Activated CD4-positive, CD25-positive, alpha-beta regulatory T cell (primary cell): ENCODE results near the gene ELSPBP1.
"Not testable (repeated sequence)": the region's sequence is repeated elsewhere in the genome, so short reads cannot be mapped to it uniquely, and the experiment has no call there.

Experiments
- DNase-seq, 4 experiments: peaks; one replicate each; lab custom pipeline; 2025; lab: John Stamatoyannopoulos, UW

ELSPBP1 gene

DNA sequence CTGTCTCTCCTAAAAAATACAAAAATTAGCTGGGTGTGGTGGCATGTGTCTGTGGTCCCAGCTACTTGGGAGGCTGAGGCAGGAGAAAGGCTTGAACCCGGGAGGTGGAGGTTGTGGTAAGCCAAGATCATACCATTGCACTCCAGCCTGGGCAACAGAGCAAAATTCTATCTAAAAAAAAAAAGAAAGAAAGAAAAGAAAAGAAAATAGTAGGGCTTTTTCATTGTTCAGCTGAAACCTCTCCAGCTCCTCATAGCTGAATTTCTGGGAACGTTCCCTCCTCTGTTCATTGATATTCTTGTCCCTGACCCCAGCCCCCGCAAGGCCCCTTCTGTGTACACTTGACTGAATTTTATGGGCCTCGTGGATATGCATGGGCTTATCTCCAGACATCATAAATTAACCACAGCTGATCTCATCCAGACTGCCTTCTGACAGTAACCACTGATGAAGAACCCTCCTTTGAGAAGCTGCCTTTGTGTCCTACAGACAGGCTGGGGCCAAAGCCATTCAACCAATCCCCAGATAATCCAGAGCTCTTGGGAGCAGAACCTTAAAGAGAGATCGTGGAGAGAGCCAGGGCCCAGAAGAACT, at the start of gene ELSPBP1:
ELSPBP1 (plus strand) TSS at position 424 of the 594 bp plus-strand sequence. CDS start 14,036 bp downstream, outside the sequence.
- no peak for DNase-seq

DNA sequence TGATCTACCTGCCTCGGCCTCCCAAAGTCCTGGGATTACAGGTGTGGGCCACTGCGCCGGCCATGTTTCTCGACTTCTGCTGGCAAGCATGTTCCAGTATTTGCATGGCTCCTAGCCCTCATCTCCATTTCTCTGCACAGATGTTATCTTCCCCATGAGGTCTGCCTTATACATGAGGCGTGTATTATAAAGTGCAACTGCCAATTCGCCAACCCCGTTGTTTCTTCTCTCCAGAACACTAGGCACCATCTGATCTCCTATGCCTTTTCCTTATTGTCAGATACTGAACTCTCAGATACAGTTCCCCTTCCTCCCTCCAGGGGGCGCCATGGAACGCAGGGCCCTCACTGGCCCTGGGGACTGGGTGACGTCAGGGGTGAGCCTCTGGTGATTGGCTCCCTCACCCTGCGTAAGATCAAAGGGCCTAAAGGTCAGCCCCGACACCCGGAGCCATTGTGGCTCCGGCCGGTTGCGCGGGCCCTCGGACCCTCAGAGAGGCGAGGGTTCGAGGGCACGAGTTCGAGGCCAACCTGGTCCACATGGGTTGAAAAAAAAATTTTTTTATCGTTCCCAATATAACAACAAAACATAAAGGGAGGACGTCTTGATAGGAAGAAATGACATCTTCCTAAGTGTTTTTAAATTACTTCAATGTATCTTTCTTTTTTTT, 44.4 kb upstream of the ELSPBP1 start:
- DNase-seq: not testable (repeated sequence)

DNA sequence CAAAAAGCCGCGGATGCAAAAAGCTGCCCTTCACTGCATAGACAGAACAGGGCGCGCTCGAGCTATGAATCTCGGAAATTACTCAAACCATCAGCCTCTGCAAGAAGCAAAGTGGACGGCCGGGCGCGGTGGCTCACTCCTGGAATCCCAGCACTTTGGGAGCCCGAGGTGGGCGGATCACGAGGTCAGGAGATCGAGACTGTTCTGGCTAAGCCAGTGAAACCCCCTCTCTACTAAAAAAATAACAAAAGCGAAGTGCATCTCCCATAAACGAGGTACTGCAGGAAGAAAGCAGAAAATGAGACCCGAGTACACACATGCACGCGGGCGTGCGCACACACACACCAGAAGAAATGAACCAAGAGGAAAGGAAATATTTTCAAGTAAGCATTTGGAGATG, 42.3 kb upstream of the ELSPBP1 start:
- not testable (repeated sequence) for DNase-seq

DNA sequence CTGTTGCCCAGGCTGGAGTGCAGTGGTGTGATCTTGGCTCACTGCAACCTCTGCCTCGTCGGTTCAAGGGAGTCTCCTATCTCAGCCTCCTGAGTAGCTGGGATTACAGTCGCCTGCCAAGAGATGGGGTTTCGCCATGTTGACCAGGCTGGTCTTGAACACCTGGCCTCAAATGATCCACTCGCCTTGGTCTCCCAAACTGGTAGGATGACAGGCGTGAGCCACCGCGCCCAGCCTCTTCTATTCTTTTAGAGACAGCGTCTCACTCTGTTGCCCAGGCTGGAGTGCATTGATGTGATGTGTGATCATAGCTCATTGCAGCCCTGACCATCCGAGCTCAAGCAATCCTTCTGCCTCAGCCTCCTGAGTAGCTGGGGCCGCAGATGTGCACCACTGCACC, 38.5 kb upstream of the ELSPBP1 start:
- not testable (repeated sequence) for DNase-seq

DNA sequence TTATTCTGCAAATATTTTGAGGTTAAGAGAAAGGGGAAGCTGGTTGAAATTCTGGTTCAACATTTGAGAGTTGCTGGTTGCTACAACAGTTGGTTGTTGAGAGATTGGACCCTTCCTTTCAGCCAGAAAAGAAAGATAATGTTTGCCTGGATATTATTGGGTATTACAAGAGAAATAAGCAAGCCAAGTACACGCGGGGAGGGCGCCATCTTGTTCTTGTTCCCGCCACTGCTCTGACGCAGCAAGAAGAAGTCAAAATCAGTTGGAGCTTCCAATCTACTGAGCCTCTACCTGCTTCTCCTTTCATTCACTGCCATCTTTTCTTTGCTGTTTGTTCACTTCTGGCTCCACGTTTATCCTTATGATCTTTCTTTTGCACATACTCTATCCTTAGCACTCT, 20.9 kb upstream of the ELSPBP1 start:
- no peak for DNase-seq

DNA sequence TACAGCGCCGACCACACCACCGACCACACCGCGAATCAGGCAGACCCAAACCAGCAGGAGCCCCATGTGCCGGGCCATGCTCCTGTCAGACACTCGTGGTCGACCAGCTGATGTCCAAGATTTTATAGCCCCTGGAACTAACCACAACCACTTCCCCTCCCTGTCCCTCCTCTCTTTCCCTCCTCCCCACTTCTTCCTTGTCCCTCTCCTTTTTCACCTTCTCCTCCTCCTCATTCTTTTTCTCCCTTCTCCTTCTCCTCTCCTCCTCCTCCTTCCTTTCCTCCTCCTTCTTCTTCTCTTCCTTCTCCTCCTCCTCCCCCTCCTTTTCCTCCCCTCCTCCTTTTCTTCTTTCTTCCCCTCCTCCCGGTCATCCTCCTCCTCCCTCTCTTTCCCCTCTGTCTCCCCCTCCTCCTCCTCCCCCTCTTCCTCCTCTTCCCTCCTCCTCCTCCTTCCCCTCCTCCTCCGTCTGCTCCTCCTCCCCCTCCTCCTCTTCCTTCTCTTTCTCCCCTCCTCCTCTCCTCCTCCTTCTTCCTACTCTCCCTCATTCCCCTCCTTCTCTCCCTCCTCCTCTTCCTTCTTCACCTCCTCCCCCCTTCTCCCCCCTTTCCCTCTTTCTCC, 3.1 kb upstream of the ELSPBP1 start:
- no peak for DNase-seq

DNA sequence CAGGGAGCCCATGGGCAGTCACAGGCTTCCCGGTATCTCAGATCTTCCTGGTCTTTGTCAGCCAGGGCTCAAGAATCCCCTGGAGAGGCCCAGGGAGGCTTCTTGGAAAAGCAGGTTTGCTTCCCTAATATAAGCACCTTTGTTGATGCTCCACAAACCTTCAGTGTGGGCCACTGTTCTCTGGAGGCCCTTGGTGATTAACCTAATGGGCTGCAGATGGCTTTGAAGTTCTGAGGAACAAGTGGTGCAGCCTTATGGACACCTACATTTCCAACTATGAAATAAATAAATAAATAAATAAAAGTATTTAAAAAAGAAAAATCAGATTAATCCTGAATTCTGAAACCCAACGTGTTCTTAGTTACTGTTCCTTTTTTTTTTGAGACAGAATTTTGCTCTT, 2.4 kb upstream of the ELSPBP1 start, which contains the start of gene BSPH1:
BSPH1 (minus strand) TSS at position 101 of the 400 bp plus-strand sequence; CDS start at position 12, 89 bp downstream.
- no peak for DNase-seq

DNA sequence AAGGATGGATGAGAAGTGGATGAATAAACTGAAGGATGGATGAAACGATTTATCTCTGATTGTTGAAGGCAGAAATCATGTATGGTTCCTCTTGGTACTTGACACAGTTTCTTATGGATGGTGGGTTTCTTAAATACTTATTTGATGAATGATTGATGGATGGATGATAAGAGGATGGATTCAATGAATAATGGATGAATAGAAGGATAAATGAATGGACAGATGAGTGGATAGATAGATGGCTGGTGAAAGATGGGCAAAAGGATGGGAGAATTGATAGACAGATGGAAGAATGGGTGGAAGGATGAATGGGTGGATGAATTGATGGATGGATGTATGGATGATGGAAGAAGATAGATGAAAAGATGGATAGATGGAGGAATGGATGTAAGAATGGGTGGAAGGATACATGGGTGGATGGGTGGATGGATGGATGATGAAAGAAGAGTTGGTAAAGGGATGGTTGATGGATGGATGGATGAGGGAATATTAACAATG, 1.8 kb downstream of the ELSPBP1 start:
- no peak for DNase-seq

DNA sequence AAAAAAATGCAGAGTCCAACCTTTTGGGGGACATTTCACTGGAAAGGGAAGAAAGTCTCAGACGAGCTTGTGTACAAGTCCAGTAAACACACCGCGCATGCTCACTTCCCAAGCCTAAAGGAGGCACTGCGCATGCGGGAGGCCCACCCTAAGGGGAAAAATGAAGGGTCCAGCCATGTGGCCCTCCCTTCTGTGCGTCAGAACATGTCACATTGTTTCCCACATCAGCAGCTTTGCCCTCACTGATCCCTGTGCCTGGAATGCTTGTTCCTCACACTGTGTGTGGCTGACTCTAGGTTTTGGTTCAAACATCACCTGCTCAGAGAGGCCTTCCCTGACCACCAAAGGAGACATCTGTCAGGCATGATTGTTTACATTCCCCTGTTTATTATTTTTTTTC, 4.4 kb downstream of the ELSPBP1 start:
- no peak for DNase-seq

DNA sequence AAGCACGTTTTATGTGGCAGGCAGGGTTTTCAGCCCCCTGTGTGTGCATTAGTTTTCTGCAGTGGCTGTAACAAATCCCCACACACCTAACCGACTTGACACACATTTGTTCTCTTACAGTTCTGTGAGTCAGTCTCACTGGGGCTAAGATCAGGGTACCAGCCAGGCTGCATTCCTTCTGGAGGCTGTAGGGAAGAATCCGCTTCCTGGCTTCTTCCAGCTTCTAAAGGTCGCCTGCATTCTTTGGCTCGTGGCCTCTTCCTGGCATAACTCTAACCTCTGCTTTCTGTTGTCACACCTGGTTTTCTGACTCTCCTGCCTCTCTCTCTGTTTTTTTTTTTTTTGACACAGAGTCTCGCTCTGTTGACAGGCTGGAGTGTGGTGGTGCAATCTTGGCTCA, 6.4 kb downstream of the ELSPBP1 start:
- DNase-seq: no peak

DNA sequence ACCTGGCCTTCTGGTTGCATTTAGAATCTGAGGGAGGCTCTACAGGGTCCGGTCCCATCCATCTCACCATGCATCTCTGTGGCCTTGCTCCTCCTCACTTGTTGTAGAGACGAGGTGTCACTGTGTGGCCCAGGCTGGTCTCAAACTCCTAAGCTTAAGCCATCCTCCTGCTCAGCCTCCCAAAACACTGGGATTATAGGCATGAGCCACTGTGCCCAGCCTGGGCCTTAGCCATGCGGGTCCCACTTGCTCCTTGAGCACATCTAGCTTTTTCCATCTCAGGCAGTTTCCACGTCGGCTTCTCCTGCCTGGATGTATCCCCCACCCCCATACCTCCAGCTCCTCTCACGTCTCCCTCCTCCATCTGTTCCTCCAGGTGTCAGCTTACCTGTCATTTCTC, 9.8 kb downstream of the ELSPBP1 start:
- no peak for DNase-seq

DNA sequence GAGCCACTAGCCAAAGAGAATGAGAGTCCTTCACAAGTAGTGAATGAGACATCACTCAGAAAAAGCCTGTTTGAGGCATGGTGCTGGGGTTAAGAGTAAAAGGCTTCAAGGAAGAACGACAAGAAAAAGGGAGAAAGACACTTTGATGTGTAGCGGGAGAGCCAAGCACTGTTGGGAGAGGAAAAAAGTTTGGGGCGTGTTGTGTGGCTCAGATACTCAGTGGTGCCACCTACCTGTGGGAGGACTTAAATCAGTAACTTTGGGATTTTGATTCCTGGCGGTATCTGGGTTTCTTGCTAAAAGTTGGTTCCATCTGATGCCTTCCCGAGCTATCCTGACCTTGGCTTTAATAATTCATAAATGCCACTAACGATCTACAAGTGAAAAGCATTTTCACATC, 12.3 kb downstream of the ELSPBP1 start:
- peak in 1 of 4 experiments; percentile 2 for DNase-seq

DNA sequence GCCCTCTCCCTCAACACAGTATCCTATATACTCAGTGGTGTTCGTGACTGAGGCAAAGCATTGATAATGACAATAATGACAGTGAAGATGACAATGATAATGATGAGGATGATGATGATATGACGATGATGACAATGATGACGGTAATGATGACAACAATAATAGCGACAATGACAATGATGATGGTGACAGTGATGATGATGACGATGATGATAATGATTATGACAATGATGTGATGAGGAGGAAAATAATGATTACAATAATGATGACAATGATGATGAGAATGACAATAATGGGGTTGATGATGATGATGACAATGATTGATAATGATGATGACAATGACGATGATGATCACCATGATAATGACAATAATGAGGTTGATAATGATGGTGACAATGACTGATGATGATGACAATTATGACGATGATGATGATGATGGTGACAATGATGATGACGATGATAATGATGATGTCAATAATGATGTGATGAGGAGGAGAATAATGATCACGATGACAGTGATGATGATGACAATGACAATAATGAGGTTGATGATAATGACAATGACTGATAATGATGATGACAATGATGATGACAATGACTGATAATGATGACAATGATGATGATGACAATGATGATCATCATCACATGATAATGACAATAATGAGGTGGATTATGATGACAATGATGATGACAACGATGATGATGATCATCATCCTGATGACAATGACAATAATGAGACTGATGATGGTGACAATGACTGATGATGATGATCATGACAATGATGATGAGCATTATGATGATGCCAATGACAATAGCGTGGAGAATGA, 16.7 kb downstream of the ELSPBP1 start:
- no peak for DNase-seq

DNA sequence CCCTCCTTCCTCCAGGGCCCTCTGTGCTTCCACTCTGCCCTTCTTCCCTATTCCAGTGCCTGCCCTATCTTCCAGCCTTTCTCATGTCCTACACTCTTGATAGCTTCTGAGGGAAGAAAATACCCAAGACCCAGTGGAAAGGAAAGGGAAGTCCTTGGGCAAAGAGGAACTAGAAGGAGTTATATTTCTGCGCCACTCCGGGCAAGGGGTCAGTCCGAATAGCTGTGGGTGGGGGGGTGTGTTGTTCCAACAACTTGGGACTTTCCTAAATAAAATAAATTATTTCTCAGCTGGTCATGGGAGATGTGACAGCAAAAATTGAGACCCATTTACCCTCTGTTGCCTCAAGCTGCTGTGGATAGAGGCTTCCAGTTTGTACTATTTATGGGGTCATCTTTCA, 26.3 kb downstream of the ELSPBP1 start:
- DNase-seq: no peak

DNA sequence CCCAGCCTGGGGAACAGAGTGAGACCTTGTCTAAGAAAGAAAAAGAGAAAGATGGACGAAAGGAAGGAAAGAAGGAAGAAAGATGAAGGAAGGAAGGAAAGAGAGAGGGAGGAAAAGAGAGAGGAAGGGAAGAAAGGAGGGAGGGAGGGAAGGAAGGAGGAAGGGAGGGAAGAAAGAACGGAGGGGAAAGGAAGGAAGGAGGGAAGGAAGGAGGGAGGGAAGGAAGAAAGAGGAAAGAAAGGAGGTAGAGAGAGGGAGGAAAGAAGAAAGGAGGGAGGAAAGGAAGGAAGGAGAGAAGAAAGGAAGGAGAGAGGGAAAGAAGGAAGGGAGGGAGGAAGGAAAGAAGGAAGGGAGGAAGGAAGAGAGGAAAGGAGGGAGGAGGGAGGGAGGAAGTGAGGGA, 28.6 kb downstream of the ELSPBP1 start:
- no peak for DNase-seq

DNA sequence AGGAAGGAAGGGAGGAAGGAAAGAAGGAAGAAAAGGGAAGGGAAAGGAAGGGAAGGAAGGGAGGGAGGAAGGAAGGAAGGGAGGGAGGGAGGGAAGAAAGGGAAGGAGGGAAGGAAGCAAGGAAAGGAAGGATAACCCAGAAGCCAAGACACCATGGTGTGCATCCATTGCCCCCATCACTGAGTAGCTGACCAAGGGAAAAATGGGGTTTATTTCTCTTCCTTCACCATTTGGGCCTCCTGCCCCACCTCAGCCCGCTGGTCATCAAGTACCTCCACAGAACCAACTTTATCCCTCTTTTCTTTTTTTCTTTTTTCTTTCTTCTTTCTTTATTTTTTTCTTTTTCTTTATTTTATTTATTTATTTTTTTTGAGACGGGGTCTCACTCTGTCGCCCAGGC, 29.1 kb downstream of the ELSPBP1 start:
- DNase-seq: no peak

DNA sequence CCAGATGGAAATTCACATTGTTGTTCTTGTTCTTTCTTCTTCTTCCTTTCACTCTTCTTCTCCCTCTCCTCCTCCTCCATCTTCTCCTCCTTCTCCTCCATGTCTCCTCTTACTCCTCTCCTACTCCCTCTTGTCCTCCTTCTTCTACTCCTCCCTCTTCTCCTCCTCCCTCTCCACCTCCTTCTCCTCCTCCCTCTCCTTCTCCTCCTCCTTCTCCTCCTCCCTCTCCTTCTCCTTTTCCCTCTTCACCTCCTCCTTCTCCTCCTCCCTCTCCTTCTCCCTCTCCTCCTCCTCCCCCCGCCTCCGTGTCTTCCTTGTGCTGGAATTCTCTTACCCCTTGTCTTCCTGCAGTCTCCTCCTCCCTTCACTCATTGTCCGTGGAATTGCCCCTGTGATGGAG, 31.0 kb downstream of the ELSPBP1 start:
- DNase-seq: no peak

DNA sequence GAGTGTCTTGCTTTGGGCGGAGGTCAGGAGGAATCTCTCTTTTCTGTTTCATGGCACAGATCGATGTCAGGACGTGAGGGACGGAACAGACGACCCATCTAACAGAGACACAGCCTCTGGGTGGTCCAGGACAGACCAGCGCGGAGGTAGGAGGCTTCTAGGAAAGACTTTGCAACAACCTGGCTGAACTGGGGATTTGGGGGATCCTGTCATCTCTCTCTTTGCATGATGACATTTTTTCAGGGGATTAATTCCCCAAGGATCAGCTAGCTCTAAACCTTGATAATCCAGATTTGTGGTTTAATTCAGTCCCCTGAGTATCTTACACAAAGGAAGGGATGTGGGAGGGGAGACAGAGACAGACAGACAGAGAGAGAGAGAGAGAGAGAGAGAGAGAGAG, 35.0 kb downstream of the ELSPBP1 start:
- DNase-seq: no peak

DNA sequence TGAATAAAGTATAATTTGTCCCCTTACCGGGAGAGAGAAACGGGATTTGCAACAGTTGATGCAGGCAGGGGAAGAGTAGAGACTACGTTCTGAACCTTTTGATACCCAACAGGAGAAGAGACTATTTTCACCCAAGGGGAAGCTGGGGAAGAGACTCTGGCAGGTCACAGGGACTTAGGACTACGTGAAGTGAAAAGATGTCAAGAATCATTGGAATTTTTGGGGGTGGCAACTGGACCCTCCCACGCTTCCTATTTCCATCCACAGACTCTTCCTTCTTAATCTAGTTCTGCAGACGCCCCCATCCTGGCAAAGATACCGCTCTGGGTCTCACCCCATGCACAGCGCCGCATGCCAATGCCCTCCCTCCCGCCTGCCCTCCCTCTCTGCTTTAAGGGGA, 35.6 kb downstream of the ELSPBP1 start:
- no peak for DNase-seq

DNA sequence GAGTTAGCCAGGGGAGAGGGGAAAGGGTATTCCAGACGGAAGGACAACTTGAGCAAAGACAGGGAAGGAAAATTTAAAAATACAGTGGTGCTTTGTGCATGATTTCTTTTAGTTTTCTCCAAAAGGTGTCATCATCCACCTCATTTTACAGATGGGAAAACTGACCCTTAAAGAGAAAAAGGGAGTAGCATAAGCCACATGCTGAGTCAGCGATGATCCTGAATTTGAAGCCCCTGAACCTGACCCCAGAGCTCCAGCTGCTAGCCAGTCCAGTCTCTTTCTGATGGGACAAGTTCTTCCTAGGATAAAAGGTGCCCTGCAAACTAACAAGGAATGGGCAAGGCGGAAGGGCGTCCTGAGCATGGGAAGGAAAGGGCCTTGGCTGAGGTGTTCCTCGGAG, 39.2 kb downstream of the ELSPBP1 start:
- no peak for DNase-seq

DNA sequence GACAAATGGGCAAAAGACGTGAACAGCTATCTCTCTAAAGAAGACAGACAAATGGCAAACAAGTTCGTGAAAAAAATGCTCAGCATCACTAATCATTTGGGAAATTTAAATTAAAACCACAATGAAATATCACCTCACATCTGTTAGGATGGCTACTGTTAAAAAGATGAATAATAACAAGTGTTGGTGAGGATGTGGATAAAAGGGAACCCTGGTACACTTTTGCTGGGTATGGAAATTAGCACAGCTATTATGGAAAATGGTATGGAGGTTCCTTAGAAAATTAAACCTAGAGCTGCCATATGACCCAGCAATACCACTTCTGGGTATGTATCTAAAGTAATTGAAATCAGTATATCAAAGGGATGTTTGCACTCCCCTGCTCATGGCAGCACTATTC, 42.3 kb downstream of the ELSPBP1 start:
- no peak for DNase-seq

DNA sequence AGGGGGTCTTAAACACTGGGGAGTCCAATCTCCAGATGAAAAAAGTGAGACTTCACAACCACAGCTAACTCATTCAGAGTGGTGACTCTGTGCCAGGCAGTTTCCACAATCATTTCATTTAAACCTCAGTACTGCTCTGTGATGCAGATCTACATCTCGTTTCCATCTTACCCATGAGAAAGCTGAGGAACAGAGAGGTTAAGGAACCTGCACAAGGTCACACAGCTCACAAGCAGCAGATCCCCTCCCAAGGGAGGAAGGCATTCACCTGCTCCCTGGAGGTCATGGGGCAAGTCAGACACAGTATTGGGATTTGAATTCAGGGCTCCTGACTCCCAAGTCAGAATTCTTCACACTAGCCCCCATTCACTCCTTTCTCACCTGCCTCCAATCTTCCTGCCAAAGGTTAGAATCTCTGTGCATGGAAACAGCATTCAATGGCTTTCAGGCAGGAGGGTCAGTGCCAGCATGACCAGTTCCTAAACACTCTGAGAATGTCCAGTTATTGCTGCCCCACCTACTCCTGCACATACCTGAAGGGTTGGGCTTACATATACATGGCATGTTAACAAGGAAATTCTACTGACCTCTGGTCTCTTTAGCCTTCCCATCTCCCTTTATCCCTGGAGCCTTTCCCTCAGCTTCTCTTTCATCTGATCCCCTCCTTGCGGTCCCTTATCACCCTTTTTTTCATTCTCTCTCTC, 47.6 kb downstream of the ELSPBP1 start:
- DNase-seq: no peak
